ENCODE data around the gene INPP5A.

Gene INPP5A

GRCh38 chr10:132514821-132515520, 22.6 kb upstream of the INPP5A start:
- Histone ChIP-seq H3K4ac (ENCODE audit: low read length) (no peak overlapping the region), H2BK15ac (ENCODE audit: low read length) (no peak overlapping the region), H3K4me3 (ENCODE audit: low read length in 2 of 2) (no peak overlapping the region), H3K4me1 (ENCODE audit: control insufficient read depth in 2 of 2, insufficient read depth in 1 of 2, low read depth in 1 of 2, low read length in 2 of 2) (peaks cover 32 to 40% of the 10 kb centered on the region in 2 donors), H2AK5ac (ENCODE audit: low read depth, low read length) (no peak overlapping the region), H3K36me3 (replicated peaks in 1 of 2; ENCODE audit: control insufficient read depth in 2 of 2, insufficient read depth in 2 of 2, low read length in 2 of 2) (no peaks in the 10 kb centered on the region), H2AFZ (ENCODE audit: low read length) (peak overlapping the region; percentile 48), H3K9ac (ENCODE audit: low read depth, low read length, poor library complexity) (no peak overlapping the region), H2BK12ac (ENCODE audit: low read length) (no peak overlapping the region), H3K23ac (ENCODE audit: low read depth, low read length, poor library complexity) (peak overlapping the region; percentile 47), H3K79me1 (ENCODE audit: low read depth, low read length) (no peaks in the 10 kb centered on the region), H3K9me3 (replicated peaks in 1 of 2; ENCODE audit: control insufficient read depth in 2 of 2, insufficient read depth in 1 of 2, low read depth in 1 of 2, low read length in 2 of 2) (peaks cover 3% of the 10 kb centered on the region in 2 donors), H2BK120ac (ENCODE audit: low read depth, low read length) (no peak overlapping the region), H3K4me2 (ENCODE audit: insufficient read depth, low read length, poor library complexity, severe bottlenecking) (no peak overlapping the region), H4K91ac (ENCODE audit: low read depth, low read length, poor library complexity) (no peak overlapping the region), H3K27me3 (ENCODE audit: control insufficient read depth in 3 of 3, insufficient read depth in 3 of 3, low read depth in 1 of 3, low read length in 3 of 3) (peaks cover 2 to 42% (median 25%) of the 10 kb centered on the region in 3 experiments), H3K14ac (ENCODE audit: low read length) (peak overlapping the region; percentile 92), H4K8ac (ENCODE audit: low read depth, low read length) (no peak overlapping the region), H2BK5ac (ENCODE audit: low read length) (no peak overlapping the region), H3K18ac (ENCODE audit: low read length) (peak overlapping the region; percentile 53), H3K27ac (replicated peaks; ENCODE audit: low read length) (no peak overlapping the region)
- WGBS, 2 donors (ENCODE audit: extremely low coverage in 2 of 2, insufficient read length in 2 of 2, insufficient replicate concordance in 1 of 2): no CpG with 5 or more reads among the region's 21 CpGs
- no peak for DNase-seq (ENCODE audit: low spot score)

DNA sequence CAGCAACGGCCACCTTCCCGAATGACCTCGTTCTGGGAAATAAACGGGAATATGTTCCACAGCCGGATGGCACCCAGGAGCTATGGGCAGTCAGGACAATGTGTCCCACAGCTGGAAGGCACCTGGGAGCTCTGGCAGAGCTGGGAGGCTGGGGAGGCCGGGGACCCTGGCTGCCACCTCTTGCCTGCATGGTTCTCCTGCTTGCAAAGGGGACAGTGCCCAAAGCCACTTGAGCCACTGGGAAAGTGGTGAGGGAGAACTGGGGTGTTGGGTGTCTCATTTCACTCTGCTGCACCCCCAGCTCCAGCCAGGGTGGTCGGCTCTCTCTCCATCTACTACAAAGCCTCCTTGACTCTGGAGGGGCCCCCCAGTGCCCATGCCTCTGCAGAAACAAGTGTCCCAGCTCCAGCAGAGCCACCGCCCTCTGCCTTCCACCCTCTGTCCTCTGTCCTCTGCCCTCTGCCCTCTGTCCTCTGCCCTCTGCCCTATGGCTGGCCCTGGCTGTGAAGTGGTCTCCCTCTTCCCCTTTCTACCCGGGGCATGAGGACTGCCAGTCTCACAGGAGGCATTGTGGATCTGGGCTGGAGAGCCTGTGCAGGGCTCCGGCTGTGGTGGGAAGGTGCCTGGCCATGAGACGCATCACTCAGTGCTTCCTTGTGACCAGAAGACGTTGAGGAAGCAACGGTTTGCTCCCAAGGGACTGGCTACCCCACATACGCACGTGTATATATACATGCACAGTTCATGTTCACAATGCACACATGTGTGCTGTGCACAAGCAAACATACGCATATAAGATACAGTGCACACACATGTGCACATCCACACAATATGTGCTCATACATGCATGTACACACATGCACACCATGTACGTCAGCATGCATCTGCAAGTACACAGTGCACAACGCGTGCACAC, 21.5 kb upstream of the INPP5A start:
- no peak overlapping the region for H3K27ac ChIP-seq (replicated peaks; ENCODE audit: low read length)
- no CpG with 5 or more reads among the region's 19 CpGs for WGBS, 2 donors (ENCODE audit: extremely low coverage in 2 of 2, insufficient read length in 2 of 2, insufficient replicate concordance in 1 of 2)
- H3K27me3 ChIP-seq (ENCODE audit: control insufficient read depth in 3 of 3, insufficient read depth in 3 of 3, low read depth in 1 of 3, low read length in 3 of 3): peaks cover 2 to 48% (median 25%) of the 10 kb centered on the region in 3 experiments

DNA sequence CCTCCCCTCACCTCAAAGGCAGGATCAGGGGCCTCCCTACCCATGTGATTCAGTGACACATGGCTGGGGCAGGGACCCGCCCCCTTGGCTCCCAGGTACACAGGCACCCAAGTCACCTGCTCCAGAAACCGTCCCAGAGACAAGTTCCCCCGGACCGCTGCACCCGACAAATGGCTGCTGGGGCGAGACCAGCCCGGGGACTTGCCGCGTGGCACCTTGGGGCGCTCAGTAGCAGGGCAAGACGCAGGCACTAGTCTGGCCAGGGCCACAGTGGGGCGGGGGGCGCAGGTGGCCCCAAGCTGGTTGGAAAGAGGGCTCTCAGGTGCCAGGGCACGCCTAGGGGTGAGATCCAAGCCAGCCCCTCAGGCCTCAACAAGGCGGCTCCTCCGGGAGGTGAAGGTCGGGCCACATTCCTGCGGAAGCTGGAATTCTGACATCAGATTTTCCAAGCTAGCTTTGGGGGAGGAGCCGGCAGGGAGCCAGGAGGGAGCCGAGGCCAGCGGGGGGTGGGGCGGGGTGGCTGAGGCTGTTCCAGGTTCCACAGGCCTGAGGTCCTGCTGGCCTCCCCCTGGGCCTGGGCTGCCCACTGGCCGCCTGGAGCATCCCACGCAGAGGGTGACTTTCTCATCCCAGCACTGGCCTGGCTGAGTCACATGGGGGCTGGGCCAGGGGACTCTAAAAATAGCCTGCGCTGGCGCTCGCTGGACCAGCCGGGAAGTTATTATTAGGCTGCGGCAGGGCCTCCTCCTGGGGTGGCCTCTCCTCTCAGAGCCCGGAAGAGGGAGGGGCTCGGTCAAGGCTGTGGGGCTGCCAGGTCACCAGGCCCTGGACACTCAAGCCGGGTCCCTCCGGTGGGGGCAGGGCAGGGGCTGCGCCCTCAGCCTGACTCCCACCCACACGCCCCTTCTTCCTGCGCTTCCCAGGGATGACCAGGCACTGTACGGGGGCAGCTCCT, 20.5 kb upstream of the INPP5A start:
- Histone ChIP-seq H2BK120ac (ENCODE audit: low read depth, low read length) (no peak overlapping the region), H3K9me3 (replicated peaks in 1 of 2; ENCODE audit: control insufficient read depth in 2 of 2, insufficient read depth in 1 of 2, low read depth in 1 of 2, low read length in 2 of 2) (peaks cover 3% of the 10 kb centered on the region in 2 donors), H3K9ac (ENCODE audit: low read depth, low read length, poor library complexity) (no peak overlapping the region), H3K36me3 (replicated peaks in 1 of 2; ENCODE audit: control insufficient read depth in 2 of 2, insufficient read depth in 2 of 2, low read length in 2 of 2) (no peaks in the 10 kb centered on the region), H3K14ac (ENCODE audit: low read length) (no peak overlapping the region), H2BK12ac (ENCODE audit: low read length) (peak overlapping the region; percentile 7), H3K18ac (ENCODE audit: low read length) (peak overlapping the region; percentile 88), H2BK15ac (ENCODE audit: low read length) (no peak overlapping the region), H3K27ac (replicated peaks; ENCODE audit: low read length) (no peak overlapping the region), H3K4me3 (ENCODE audit: low read length in 2 of 2) (peak overlapping the region in 1 of 2 donors; percentile 10), H3K79me1 (ENCODE audit: low read depth, low read length) (no peaks in the 10 kb centered on the region), H3K4me2 (ENCODE audit: insufficient read depth, low read length, poor library complexity, severe bottlenecking) (peak overlapping the region; percentile 61), H3K4ac (ENCODE audit: low read length) (no peak overlapping the region), H2AFZ (ENCODE audit: low read length) (peak overlapping the region; percentile 88), H3K23ac (ENCODE audit: low read depth, low read length, poor library complexity) (peak overlapping the region; percentile 6), H2BK5ac (ENCODE audit: low read length) (no peak overlapping the region), H4K91ac (ENCODE audit: low read depth, low read length, poor library complexity) (no peak overlapping the region), H2AK5ac (ENCODE audit: low read depth, low read length) (peak overlapping the region; percentile 88), H3K4me1 (ENCODE audit: control insufficient read depth in 2 of 2, insufficient read depth in 1 of 2, low read depth in 1 of 2, low read length in 2 of 2) (peaks cover 30 to 47% of the 10 kb centered on the region in 2 donors), H3K27me3 (ENCODE audit: control insufficient read depth in 3 of 3, insufficient read depth in 3 of 3, low read depth in 1 of 3, low read length in 3 of 3) (peaks cover 2 to 46% (median 28%) of the 10 kb centered on the region in 3 experiments), H4K8ac (ENCODE audit: low read depth, low read length) (no peak overlapping the region)
- peak; percentile 51 for DNase-seq (ENCODE audit: low spot score)
- WGBS, 2 donors (ENCODE audit: extremely low coverage in 2 of 2, insufficient read length in 2 of 2, insufficient replicate concordance in 1 of 2): no CpG with 5 or more reads among the region's 37 CpGs

More for the DNA sequence above, 21.5 kb upstream of the INPP5A start:
- Histone ChIP-seq H4K8ac (ENCODE audit: low read depth, low read length) (no peak overlapping the region), H2BK120ac (ENCODE audit: low read depth, low read length) (no peak overlapping the region), H2AK5ac (ENCODE audit: low read depth, low read length) (no peak overlapping the region), H3K36me3 (replicated peaks in 1 of 2; ENCODE audit: control insufficient read depth in 2 of 2, insufficient read depth in 2 of 2, low read length in 2 of 2) (no peaks in the 10 kb centered on the region), H3K18ac (ENCODE audit: low read length) (peak overlapping the region; percentile 88), H2BK15ac (ENCODE audit: low read length) (no peak overlapping the region), H3K9ac (ENCODE audit: low read depth, low read length, poor library complexity) (no peak overlapping the region), H2AFZ (ENCODE audit: low read length) (no peak overlapping the region), H3K14ac (ENCODE audit: low read length) (no peak overlapping the region), H3K4me1 (ENCODE audit: control insufficient read depth in 2 of 2, insufficient read depth in 1 of 2, low read depth in 1 of 2, low read length in 2 of 2) (peaks cover 32 to 47% of the 10 kb centered on the region in 2 donors), H4K91ac (ENCODE audit: low read depth, low read length, poor library complexity) (no peak overlapping the region), H2BK12ac (ENCODE audit: low read length) (peak overlapping the region; percentile 7), H2BK5ac (ENCODE audit: low read length) (no peak overlapping the region), H3K4ac (ENCODE audit: low read length) (no peak overlapping the region), H3K9me3 (replicated peaks in 1 of 2; ENCODE audit: control insufficient read depth in 2 of 2, insufficient read depth in 1 of 2, low read depth in 1 of 2, low read length in 2 of 2) (peaks cover 3% of the 10 kb centered on the region in 2 donors), H3K4me2 (ENCODE audit: insufficient read depth, low read length, poor library complexity, severe bottlenecking) (no peak overlapping the region), H3K79me1 (ENCODE audit: low read depth, low read length) (no peaks in the 10 kb centered on the region), H3K4me3 (ENCODE audit: low read length in 2 of 2) (no peak overlapping the region), H3K23ac (ENCODE audit: low read depth, low read length, poor library complexity) (peak overlapping the region; percentile 6)
- no peak for DNase-seq (ENCODE audit: low spot score)

Data from neuronal stem cell (in vitro differentiated cells).